Esophagus mucosa (tissue), 1 donor: Measurements from ENCODE around the gene SORT1. TPM values are rescaled to one million over a fixed set of nuclear protein-coding genes. Genes with fewer than 3 reads are reported as not detected.
"Not testable (repeated sequence)": the region's sequence is repeated elsewhere in the genome, so short reads cannot be mapped to it uniquely, and the experiment has no call there.

Experiments used
- ATAC-seq: fragments of 200-7000 bp; cut with Tn5 transposase; one replicate; pipeline ENCODE4 v1.9.1; 2020
- total RNA-seq: library from RNA; stranded (reverse); gene quantifications from one replicate; pipeline ENCODE4 v1.2.4, GENCODE V29; 2023
- donor health status: DM: yes; HTN: yes; CAD: no.

Gene SORT1
- total RNA-seq, 1 donor from 2014 or later, result 60.6 TPM

- no peak for ATAC-seq
Observed at GRCh38 chr1:109294481-109294880, 103.2 kb downstream of the SORT1 start.

GRCh38 chr1:109293026-109293425 is 104.7 kb downstream of the SORT1 start:
- no peak for ATAC-seq

- ATAC-seq, result no peak
Observed at GRCh38 chr1:109292364-109292763, 105.4 kb downstream of the SORT1 start.

GRCh38 chr1:109290998-109291397 is 106.7 kb downstream of the SORT1 start:
- ATAC-seq, result no peak

GRCh38 chr1:109290137-109290536 is 107.6 kb downstream of the SORT1 start:
- no peak for ATAC-seq

GRCh38 chr1:109286762-109287161 is 111.0 kb downstream of the SORT1 start:
- ATAC-seq, result not testable (repeated sequence)

- ATAC-seq, result no peak
Observed at GRCh38 chr1:109283748-109284600, 113.7 kb downstream of the SORT1 start.

- peak; percentile 98 for ATAC-seq
Observed at GRCh38 chr1:109282952-109283747, 114.6 kb downstream of the SORT1 start, which contains the start of gene PSRC1. TSS of gene PSRC1 (minus strand) at chr1:109283145.

- no peak for ATAC-seq
Observed at GRCh38 chr1:109282497-109282951, 115.2 kb downstream of the SORT1 start.

- ATAC-seq, result no peak
Observed at GRCh38 chr1:109281680-109282496, 115.8 kb downstream of the SORT1 start.

- no peak for ATAC-seq
Observed at GRCh38 chr1:109280862-109281261, 116.9 kb downstream of the SORT1 start.

- no peak for ATAC-seq
Observed at GRCh38 chr1:109279615-109280278, 118.0 kb downstream of the SORT1 start.

- peak; percentile 66 for ATAC-seq
Observed at GRCh38 chr1:109277434-109278204, 120.1 kb downstream of the SORT1 start.

GRCh38 chr1:109275706-109276345 is 121.9 kb downstream of the SORT1 start:
- no peak for ATAC-seq

GRCh38 chr1:109274533-109275476 is 122.9 kb downstream of the SORT1 start:
- peak; percentile 84 for ATAC-seq

GRCh38 chr1:109273570-109274288 is 124.0 kb downstream of the SORT1 start:
- peak; percentile 14 for ATAC-seq

- ATAC-seq, result peak; percentile 8
Observed at GRCh38 chr1:109272831-109273547, 124.7 kb downstream of the SORT1 start.
